ENCODE results near the gene LTBP1. TPM values are rescaled to one million over a fixed set of nuclear protein-coding genes. Genes with fewer than 3 reads are reported as not detected.

The LTBP1 gene
- total RNA-seq, 1 donor, result 33.7 TPM

GRCh38 chr2:32922501-32922900 is 24.3 kb upstream of the LTBP1 start:
- H3K4me3 ChIP-seq (ENCODE audit: low read depth, low read length), result no peak overlapping the region
- DNase-seq (ENCODE audit: low read depth), result no peak
- TF ChIP-seq, protein P1, sequence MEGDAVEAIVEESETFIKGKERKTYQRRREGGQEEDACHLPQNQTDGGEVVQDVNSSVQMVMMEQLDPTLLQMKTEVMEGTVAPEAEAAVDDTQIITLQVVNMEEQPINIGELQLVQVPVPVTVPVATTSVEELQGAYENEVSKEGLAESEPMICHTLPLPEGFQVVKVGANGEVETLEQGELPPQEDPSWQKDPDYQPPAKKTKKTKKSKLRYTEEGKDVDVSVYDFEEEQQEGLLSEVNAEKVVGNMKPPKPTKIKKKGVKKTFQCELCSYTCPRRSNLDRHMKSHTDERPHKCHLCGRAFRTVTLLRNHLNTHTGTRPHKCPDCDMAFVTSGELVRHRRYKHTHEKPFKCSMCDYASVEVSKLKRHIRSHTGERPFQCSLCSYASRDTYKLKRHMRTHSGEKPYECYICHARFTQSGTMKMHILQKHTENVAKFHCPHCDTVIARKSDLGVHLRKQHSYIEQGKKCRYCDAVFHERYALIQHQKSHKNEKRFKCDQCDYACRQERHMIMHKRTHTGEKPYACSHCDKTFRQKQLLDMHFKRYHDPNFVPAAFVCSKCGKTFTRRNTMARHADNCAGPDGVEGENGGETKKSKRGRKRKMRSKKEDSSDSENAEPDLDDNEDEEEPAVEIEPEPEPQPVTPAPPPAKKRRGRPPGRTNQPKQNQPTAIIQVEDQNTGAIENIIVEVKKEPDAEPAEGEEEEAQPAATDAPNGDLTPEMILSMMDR (IDR thresholded peaks at IDR 0.05; ENCODE audit: insufficient read depth, low read depth, low read length), result no peak

- DNase-seq (ENCODE audit: low read depth), result no peak
- TF ChIP-seq, protein P1 (IDR thresholded peaks at IDR 0.05; ENCODE audit: insufficient read depth, low read depth, low read length), result no peak
- H3K4me3 ChIP-seq (ENCODE audit: low read depth, low read length), result no peak overlapping the region
Measured at GRCh38 chr2:32923109-32923508, 23.6 kb upstream of the LTBP1 start.

DNA sequence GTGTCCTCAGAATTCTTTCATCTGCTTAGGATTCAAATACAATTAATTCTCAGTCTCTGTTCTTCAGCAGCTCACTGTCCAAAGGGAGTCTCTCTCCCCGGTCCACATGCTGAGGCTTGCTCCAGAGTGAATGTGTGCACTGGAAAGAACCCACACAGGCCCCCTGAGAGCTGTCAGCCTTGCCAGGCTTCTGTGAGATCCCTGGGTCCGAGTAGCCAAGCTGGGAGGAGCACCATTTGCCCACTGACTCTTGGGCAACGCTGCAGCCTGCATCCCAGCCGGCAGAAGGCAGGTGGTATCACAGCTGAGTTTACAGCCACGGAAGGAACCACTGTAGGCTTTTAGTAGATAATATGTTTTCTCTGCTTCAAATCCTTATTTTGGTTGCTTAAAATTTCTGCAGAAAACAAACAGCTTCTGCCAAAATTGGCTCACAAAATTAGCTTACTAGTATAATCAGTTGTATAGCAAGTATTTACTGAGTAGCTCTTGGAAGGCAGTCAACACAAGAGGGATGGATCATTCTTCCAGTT is 21.4 kb upstream of the LTBP1 start:
- H3K4me3 ChIP-seq (ENCODE audit: low read depth, low read length), result no peak overlapping the region
- no peak for DNase-seq (ENCODE audit: low read depth)
- TF ChIP-seq, protein P1 (IDR thresholded peaks at IDR 0.05; ENCODE audit: insufficient read depth, low read depth, low read length), result no peak

DNA sequence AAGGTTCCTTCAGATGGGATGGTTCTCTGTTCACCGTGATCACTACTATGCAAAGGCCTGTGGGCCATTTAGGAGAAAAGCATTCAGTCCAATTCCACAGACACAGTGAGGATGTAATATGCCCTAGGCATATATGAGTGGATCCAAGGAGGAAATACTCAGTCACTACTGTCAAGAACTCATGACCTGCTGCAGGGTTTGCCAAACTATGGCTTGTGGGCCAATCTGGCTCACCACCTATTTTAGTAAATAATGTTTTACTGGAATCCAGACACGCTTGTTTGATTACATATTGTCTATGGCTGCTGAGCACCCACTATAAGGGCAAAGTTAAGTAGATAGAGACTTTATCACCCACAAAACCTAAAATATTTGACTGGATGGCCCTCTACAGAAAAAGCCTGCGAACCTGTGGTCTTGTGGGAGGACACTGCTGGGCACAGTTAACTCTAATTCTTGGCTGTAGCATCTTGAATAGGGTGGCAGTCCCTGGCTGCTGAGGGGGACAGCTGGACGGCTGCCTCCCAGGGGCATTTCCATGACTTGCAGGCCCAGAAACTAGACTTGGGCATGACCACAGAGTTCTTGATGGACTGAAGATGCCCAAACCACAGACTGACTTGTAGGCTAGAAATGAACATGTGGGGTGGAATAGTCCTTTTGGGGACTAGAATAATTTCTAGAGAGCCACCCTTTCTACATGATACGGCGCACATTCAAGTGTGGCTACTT is 20.6 kb upstream of the LTBP1 start:
- TF ChIP-seq, protein P1 (IDR thresholded peaks at IDR 0.05; ENCODE audit: insufficient read depth, low read depth, low read length), result no peak
- DNase-seq (ENCODE audit: low read depth), result no peak
- no peak overlapping the region for H3K4me3 ChIP-seq (ENCODE audit: low read depth, low read length)

DNA sequence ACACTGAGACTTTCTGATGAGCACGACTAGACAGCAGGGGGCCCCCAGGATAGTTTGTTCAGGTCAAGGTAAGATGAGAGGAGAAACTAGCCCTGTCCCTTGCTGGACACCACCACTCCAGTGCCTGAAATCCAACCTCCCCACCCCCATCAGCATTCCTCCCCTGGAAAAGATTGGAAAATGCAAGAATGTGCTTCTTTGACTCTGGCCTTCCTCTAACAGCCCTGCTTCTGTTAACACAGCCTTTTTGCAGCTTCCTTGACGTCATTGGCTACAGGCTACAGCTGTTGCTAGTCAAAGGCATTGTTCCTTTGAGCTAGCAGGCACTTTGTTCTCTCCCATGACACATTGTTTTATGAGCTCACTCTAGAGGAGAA is 20.1 kb upstream of the LTBP1 start:
- TF ChIP-seq, protein P1 (IDR thresholded peaks at IDR 0.05; ENCODE audit: insufficient read depth, low read depth, low read length), result no peak
- peak; percentile 49 for DNase-seq (ENCODE audit: low read depth)
- no peak overlapping the region for H3K4me3 ChIP-seq (ENCODE audit: low read depth, low read length)

DNA sequence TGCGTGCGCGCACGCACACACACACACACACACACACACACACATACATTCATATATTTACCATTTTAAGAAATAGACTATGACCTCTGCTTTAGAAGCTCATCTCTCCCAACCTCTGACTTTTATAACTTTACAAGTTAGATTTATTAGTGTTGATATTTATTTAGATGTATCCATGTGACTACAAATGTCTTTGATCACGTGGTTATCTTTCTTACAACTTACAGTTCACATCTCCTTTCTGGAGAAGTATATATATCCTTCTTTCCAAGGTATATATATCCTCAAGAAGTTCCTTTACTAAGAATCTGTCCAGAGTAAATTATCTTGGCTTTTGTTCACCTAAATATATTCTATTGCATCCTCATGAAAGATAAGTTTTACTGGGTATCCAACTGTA is 16.3 kb upstream of the LTBP1 start:
- TF ChIP-seq, protein P1 (IDR thresholded peaks at IDR 0.05; ENCODE audit: insufficient read depth, low read depth, low read length), result no peak
- no peak overlapping the region for H3K4me3 ChIP-seq (ENCODE audit: low read depth, low read length)
- no peak for DNase-seq (ENCODE audit: low read depth)
